ENCODE measurements around the gene USP13. TPM values are rescaled to one million over a fixed set of nuclear protein-coding genes. Genes with fewer than 3 reads are reported as not detected.
A peak's percentile ranks its signal among the peaks of the same experiment; 100 is the strongest.

The USP13 gene
- total and polyA plus RNA-seq, 2 experiments from 2014 or later = 9.6 to 22.7 TPM

DNA sequence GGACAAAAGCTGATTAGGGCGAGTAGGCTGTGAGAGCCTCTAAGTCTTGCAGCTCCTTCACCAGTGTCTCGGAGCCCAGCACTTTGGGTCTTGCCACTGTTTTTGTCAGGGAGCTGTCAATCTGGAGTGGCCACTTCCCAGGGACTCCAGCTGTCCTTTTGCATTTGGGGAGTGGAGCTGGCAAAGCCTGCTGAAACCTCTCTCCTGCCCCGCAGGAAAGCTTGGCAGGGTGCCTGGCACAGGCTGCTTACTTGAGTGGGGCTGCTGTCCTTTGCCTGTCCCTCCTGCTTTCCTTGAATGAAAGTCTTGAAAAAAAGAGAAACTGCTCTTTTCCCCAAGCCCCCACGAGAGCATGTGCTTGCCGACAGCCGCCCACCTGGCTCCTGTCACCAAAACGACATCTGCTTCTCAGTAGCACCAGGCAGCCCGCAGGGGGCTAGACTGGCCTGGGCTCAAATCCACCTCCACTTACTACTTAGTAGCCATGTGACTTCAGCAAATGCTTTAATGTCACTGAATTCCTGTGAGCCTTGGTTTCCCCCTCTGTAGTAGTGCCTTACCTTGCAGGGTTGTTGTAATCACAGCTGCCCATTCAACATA is 13.7 kb downstream of the USP13 start:
- peaks cover 35% of the 10 kb centered on the region for H4K20me1 ChIP-seq (replicated peaks; ENCODE audit: insufficient read depth)
- TF ChIP-seq ZNF114 (CRISPR knock-in tag; IDR thresholded peaks at IDR 0.05) = no peak
- TF ChIP-seq POLR2AphosphoS5 (IDR thresholded peaks at IDR 0.05; ENCODE audit: low read depth) = no peak
- no peak for TF ChIP-seq ZNF462 (CRISPR knock-in tag; IDR thresholded peaks at IDR 0.05)
- no peak for TF ChIP-seq NANOG (IDR thresholded peaks at IDR 0.05; ENCODE audit: borderline replicate concordance)
- no peak for TF ChIP-seq EZH2phosphoT487 (IDR thresholded peaks at IDR 0.05; ENCODE audit: unreplicated experiment)
- no peak for TF ChIP-seq ZNF331 (CRISPR knock-in tag; IDR thresholded peaks at IDR 0.05; ENCODE audit: low read depth)
- no peak for TF ChIP-seq REST (IDR thresholded peaks at IDR 0.05; ENCODE audit: unreplicated experiment)
- TF ChIP-seq JUNB (IDR thresholded peaks at IDR 0.05; ENCODE audit: unreplicated experiment) = no peak
- no peak overlapping the region for H3K27ac Mint-ChIP-seq
- peak overlapping the region; percentile 45; the same call in 1 of the 2 replicates for H3K4me2 ChIP-seq
- H3K4me1 ChIP-seq (ENCODE audit: insufficient read depth) = peaks cover 24% of the 10 kb centered on the region
- peaks cover 32% of the 10 kb centered on the region for H3K4me1 Mint-ChIP-seq
- no peak overlapping the region for H3K4me3 Mint-ChIP-seq
- H3K36me3 Mint-ChIP-seq (ENCODE audit: low read depth) = no peaks in the 10 kb centered on the region; the same call in 2 of the 3 replicates
- no peaks in the 10 kb centered on the region for H3K9me3 Mint-ChIP-seq
- peaks cover 100% of the 10 kb centered on the region for H3K79me2 ChIP-seq (replicated peaks; ENCODE audit: insufficient read depth)
- H3F3A ChIP-seq (replicated peaks; ENCODE audit: low read depth) = no peaks in the 10 kb centered on the region
- no peak overlapping the region for H3K4me3 ChIP-seq
- no peaks in the 10 kb centered on the region for H3K27me3 ChIP-seq (ENCODE audit: insufficient read depth)
- DNase-seq (ENCODE audit: low spot score) (peak; percentile 46), ATAC-seq (peak; percentile 79)
- H2AFZ ChIP-seq = no peak overlapping the region
- H3K36me3 ChIP-seq (ENCODE audit: insufficient read depth) = no peaks in the 10 kb centered on the region
- peak overlapping the region; percentile 78; the same call in 1 of the 2 replicates for H3K27ac ChIP-seq (ENCODE audit: low read depth)
- peaks cover 2% of the 10 kb centered on the region for H3K27me3 Mint-ChIP-seq (ENCODE audit: insufficient read depth, low read depth, poor library complexity)
- H3K9me2 ChIP-seq (ENCODE audit: insufficient read depth) = no peaks in the 10 kb centered on the region
